Stomach (tissue), 4 donors: ENCODE measurements around the gene APOO.
A peak's percentile ranks its signal among the peaks of the same experiment; 100 is the strongest.

ENCODE experiments used
- EP300 ChIP-seq: sonication (generic); formaldehyde crosslinking; IDR thresholded peaks from one replicate; pipeline ENCODE4 v1.6.1; 2017; ENCODE audit warnings: antibody characterized with exemption
- POLR2A ChIP-seq, 4 donors: fragments of 450-650 bp; IDR thresholded peaks; one replicate each; pipeline ENCODE4 v1.6.1; 2016; ENCODE audit warnings: antibody characterized with exemption in 4 of 4, control low read depth in 2 of 4, mild to moderate bottlenecking in 1 of 4, moderate library complexity in 1 of 4
- TF ChIP-seq, protein P1 (sequence below), 7 experiments: fragments of 450-650 bp in 4 of 7; fragments of 200-600 bp in 3 of 7; sonication (generic) in 3 of 7; IDR thresholded peaks; one replicate each; pipeline ENCODE4 v1.5.1; 2016 to 2019; ENCODE audit warnings: antibody characterized with exemption in 7 of 7, control low read depth in 2 of 7, mild to moderate bottlenecking in 1 of 7

GRCh38 chrX:23786268-23786815, 121.4 kb downstream of the APOO start:
- TF ChIP-seq, protein P1, sequence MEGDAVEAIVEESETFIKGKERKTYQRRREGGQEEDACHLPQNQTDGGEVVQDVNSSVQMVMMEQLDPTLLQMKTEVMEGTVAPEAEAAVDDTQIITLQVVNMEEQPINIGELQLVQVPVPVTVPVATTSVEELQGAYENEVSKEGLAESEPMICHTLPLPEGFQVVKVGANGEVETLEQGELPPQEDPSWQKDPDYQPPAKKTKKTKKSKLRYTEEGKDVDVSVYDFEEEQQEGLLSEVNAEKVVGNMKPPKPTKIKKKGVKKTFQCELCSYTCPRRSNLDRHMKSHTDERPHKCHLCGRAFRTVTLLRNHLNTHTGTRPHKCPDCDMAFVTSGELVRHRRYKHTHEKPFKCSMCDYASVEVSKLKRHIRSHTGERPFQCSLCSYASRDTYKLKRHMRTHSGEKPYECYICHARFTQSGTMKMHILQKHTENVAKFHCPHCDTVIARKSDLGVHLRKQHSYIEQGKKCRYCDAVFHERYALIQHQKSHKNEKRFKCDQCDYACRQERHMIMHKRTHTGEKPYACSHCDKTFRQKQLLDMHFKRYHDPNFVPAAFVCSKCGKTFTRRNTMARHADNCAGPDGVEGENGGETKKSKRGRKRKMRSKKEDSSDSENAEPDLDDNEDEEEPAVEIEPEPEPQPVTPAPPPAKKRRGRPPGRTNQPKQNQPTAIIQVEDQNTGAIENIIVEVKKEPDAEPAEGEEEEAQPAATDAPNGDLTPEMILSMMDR (IDR thresholded peaks at IDR 0.05) = no peak
- TF ChIP-seq EP300 (no peak), POLR2A (IDR thresholded peaks at IDR 0.05) (peak in 1 of 4 donors; percentile 22)
